HepG2 (cell line): Measurements from ENCODE around the gene NATD1. TPM values are rescaled to one million over a fixed set of nuclear protein-coding genes. Genes with fewer than 3 reads are reported as not detected.

Experiments used
- ATF7 ChIP-seq, 2 experiments: fragments of 450-650 bp in 1 of 2; sonication (generic) in 1 of 2; formaldehyde crosslinking in 1 of 2; IDR thresholded peaks; 2 replicates each; pipeline versions ENCODE4 v1.4.0 to v1.6.1; 2016 to 2020; ENCODE audit warnings: antibody characterized with exemption in 1 of 2, mild to moderate bottlenecking in 1 of 2, missing genetic modification reagents in 1 of 2
- ATF7-NPFF ChIP-seq: sonication (generic); formaldehyde crosslinking; IDR thresholded peaks from 2 replicates; pipeline ENCODE4 v1.8.1; 2023; ENCODE audit warnings: mild to moderate bottlenecking, low read depth, missing genetic modification reagents, moderate library complexity
- BRCA1 ChIP-seq: sonication (generic); formaldehyde crosslinking; IDR thresholded peaks from 2 replicates; pipeline ENCODE4 v1.4.0; 2020; ENCODE audit warnings: missing genetic modification reagents
- ETV5 ChIP-seq: IDR thresholded peaks from 2 replicates; pipeline ENCODE4 v1.6.1; 2018; ENCODE audit warnings: missing biosample characterization, missing genetic modification reagents, inconsistent platforms, borderline replicate concordance
- MEF2D ChIP-seq: sonication (generic); formaldehyde crosslinking; IDR thresholded peaks from 2 replicates; pipeline ENCODE4 v1.5.1; 2020; ENCODE audit warnings: mild to moderate bottlenecking, missing genetic modification reagents
- MEIS1 ChIP-seq: sonication (generic); formaldehyde crosslinking; IDR thresholded peaks from 2 replicates; pipeline ENCODE4 v1.9.0; 2021; ENCODE audit warnings: mild to moderate bottlenecking, missing genetic modification reagents, moderate library complexity, borderline replicate concordance
- NRL ChIP-seq: sonication (generic); formaldehyde crosslinking; IDR thresholded peaks from 2 replicates; pipeline ENCODE4 v1.5.0; 2020; ENCODE audit warnings: missing genetic modification reagents, mild to moderate bottlenecking, moderate library complexity, borderline replicate concordance
- RARA ChIP-seq: IDR thresholded peaks from 2 replicates; pipeline ENCODE4 v1.6.1; 2016; ENCODE audit warnings: missing genetic modification reagents, missing compliant biosample characterization
- SRSF9 ChIP-seq: fragments of 200-400 bp; formaldehyde crosslinking; IDR thresholded peaks from 2 replicates; pipeline ENCODE4 v1.6.1; 2018; ENCODE audit warnings: borderline replicate concordance, mild to moderate bottlenecking, low read depth, low read length; ENCODE audit not compliant: insufficient read depth, poor library complexity, severe bottlenecking
- SUZ12 ChIP-seq: fragments of 150-350 bp; IDR thresholded peaks from 2 replicates; pipeline ENCODE4 v1.6.1; 2014; ENCODE audit warnings: low read depth, low read length
- TBX3 ChIP-seq: fragments of 450-650 bp; IDR thresholded peaks from 2 replicates; pipeline ENCODE4 v1.6.1; 2017; ENCODE audit warnings: antibody characterized with exemption, mild to moderate bottlenecking, inconsistent platforms, borderline replicate concordance
- XRCC5 ChIP-seq: fragments of 200-400 bp; formaldehyde crosslinking; optimal IDR thresholded peaks from 2 replicates; pipeline ENCODE3; 2017; ENCODE audit warnings: mild to moderate bottlenecking, low read length
- ZFP90 ChIP-seq: sonication (generic); formaldehyde crosslinking; IDR thresholded peaks from 2 replicates; pipeline ENCODE4 v1.8.0; 2022; ENCODE audit warnings: missing genetic modification reagents, mild to moderate bottlenecking, inconsistent platforms, borderline replicate concordance
- ZNF256 ChIP-seq: sonication (generic); formaldehyde crosslinking; conservative IDR thresholded peaks from 2 replicates; pipeline ENCODE4 v1.4.0; 2020; ENCODE audit warnings: missing genetic modification reagents
- polyA plus RNA-seq, 8 experiments: library from polyadenylated mRNA; depleted of rRNA in 3 of 8; stranded (reverse) in 7 of 8; unstranded in 1 of 8; fragments of >200 nt; fragmentation: Illumina TruSeq in 4 of 8; extraction: Trizol in 4 of 8; gene quantifications; 2 replicates each; pipeline versions ENCODE4 v1.2.1 to v1.2.3, GENCODE V29; 2011 to 2016; ENCODE audit warnings: low read depth in 4 of 8, missing spikeins in 1 of 8, mixed read lengths in 1 of 8; ENCODE audit not compliant: insufficient read depth in 1 of 8
- total RNA-seq, 5 experiments: library from RNA; depleted of rRNA; stranded (reverse); fragments of >200 nt; fragmentation: Illumina TruSeq; extraction: Trizol; gene quantifications; 2 replicates each; pipeline ENCODE4 v1.2.3, GENCODE V29; 2016; ENCODE audit warnings: low read depth in 1 of 5
- TF ChIP-seq, protein P1 (sequence below): sonication (generic); formaldehyde crosslinking; IDR thresholded peaks from 2 replicates; pipeline ENCODE4 v1.5.1; 2020; ENCODE audit warnings: missing genetic modification reagents, mild to moderate bottlenecking, borderline replicate concordance
- TF ChIP-seq, protein P2 (sequence below): sonication (generic); formaldehyde crosslinking; IDR thresholded peaks from 2 replicates; pipeline ENCODE4 v1.8.0; 2022; ENCODE audit warnings: missing genetic modification reagents, mild to moderate bottlenecking, moderate library complexity, borderline replicate concordance
- TF ChIP-seq, protein P3 (sequence below): sonication (generic); formaldehyde crosslinking; IDR thresholded peaks from 2 replicates; pipeline ENCODE4 v1.8.0; 2022; ENCODE audit warnings: missing genetic modification reagents, low read depth, mild to moderate bottlenecking, borderline replicate concordance
- TF ChIP-seq, protein P4 (sequence below): sonication (generic); formaldehyde crosslinking; IDR thresholded peaks from 2 replicates; pipeline ENCODE4 v1.4.0; 2020; ENCODE audit warnings: low read depth, missing genetic modification reagents
- TF ChIP-seq, protein P5 (sequence below): sonication (generic); formaldehyde crosslinking; IDR thresholded peaks from 2 replicates; pipeline ENCODE4 v1.8.1; 2023; ENCODE audit warnings: mild to moderate bottlenecking, missing genetic modification reagents

The NATD1 gene
- total and polyA plus RNA-seq, 2 of the 13 experiments (the other 11 are each of a cell fraction or from before 2014, with no cell fraction given), result 0.31 to 2.3 TPM

DNA sequence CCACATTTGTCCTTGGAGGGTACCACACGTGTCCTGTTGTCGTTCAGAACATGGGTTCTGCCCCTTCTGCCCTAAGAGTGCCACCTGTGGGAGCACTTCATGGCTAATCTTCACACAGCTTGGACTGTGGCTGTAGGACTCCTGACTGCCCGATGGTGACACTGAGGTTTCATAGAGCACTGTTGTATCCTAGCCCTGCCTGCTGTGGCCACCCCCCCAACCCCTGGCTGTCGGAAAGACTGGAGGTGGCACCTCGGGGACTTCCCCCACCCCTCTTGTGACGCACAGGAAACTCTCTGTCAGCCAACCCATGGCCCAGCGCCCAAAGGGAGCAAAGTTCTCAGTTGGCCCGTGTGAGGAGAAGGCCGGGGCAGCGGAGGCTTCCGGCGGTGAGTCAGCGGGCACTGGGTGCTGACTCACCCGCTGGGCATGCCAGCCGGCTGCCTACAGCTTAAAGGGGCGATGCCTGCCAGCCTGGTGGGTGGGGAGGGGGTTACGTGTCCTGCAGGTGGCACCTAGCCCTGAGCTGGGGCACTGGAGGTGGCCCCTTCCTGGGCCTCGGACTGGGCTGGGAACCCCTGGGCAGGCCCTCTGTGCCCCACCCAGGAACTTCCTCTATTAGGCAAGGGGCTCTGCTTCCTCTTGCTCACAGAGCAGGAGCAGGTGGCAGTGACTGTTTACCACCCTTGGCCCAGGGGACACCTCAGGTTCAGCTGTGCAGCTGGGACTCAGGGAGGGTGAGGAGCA, 34.7 kb upstream of the NATD1 start (continued):
- TF ChIP-seq, protein P1, sequence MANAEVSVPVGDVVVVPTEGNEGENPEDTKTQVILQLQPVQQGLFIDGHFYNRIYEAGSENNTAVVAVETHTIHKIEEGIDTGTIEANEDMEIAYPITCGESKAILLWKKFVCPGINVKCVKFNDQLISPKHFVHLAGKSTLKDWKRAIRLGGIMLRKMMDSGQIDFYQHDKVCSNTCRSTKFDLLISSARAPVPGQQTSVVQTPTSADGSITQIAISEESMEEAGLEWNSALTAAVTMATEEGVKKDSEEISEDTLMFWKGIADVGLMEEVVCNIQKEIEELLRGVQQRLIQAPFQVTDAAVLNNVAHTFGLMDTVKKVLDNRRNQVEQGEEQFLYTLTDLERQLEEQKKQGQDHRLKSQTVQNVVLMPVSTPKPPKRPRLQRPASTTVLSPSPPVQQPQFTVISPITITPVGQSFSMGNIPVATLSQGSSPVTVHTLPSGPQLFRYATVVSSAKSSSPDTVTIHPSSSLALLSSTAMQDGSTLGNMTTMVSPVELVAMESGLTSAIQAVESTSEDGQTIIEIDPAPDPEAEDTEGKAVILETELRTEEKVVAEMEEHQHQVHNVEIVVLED, result no peak; the same call in 1 of the 2 replicates
- TF ChIP-seq ZFP90 (CRISPR knock-in tag), result peak; percentile 67
- TF ChIP-seq, protein P2, sequence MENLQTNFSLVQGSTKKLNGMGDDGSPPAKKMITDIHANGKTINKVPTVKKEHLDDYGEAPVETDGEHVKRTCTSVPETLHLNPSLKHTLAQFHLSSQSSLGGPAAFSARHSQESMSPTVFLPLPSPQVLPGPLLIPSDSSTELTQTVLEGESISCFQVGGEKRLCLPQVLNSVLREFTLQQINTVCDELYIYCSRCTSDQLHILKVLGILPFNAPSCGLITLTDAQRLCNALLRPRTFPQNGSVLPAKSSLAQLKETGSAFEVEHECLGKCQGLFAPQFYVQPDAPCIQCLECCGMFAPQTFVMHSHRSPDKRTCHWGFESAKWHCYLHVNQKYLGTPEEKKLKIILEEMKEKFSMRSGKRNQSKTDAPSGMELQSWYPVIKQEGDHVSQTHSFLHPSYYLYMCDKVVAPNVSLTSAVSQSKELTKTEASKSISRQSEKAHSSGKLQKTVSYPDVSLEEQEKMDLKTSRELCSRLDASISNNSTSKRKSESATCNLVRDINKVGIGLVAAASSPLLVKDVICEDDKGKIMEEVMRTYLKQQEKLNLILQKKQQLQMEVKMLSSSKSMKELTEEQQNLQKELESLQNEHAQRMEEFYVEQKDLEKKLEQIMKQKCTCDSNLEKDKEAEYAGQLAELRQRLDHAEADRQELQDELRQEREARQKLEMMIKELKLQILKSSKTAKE (CRISPR knock-in tag), result 0 out of 2 replicates have a peak, but pooled peaks have one; percentile 34
- peak; percentile 98 for TF ChIP-seq ETV5
- no peak for TF ChIP-seq ZNF256 (CRISPR knock-in tag)
- TF ChIP-seq NRL, result no peak; the same call in 1 of the 2 replicates
- no peak for TF ChIP-seq BRCA1 (CRISPR knock-in tag)
- TF ChIP-seq ATF7 (IDR thresholded peaks at IDR 0.05), result no peak
- TF ChIP-seq ATF7 (CRISPR knock-in tag; IDR thresholded peaks at IDR 0.05), result no peak; the same call in 1 of the 2 replicates
- TF ChIP-seq, protein P3, sequence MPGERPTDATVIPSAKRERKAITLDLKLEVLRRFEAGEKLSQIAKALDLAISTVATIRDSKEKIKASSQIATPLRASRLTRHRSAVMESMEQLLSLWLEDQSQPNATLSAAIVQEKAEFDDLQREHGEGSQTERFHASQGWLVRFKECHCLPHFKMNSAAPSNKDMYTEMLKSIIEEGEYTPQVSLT (CRISPR knock-in tag), result no peak
- TF ChIP-seq SUZ12, result no peak
- TF ChIP-seq MEIS1, result 0 out of 2 replicates have a peak, but pooled peaks have one; percentile 34
- no peak for TF ChIP-seq SRSF9
- TF ChIP-seq MEF2D (CRISPR knock-in tag), result peak; percentile 89
- TF ChIP-seq, protein P4, sequence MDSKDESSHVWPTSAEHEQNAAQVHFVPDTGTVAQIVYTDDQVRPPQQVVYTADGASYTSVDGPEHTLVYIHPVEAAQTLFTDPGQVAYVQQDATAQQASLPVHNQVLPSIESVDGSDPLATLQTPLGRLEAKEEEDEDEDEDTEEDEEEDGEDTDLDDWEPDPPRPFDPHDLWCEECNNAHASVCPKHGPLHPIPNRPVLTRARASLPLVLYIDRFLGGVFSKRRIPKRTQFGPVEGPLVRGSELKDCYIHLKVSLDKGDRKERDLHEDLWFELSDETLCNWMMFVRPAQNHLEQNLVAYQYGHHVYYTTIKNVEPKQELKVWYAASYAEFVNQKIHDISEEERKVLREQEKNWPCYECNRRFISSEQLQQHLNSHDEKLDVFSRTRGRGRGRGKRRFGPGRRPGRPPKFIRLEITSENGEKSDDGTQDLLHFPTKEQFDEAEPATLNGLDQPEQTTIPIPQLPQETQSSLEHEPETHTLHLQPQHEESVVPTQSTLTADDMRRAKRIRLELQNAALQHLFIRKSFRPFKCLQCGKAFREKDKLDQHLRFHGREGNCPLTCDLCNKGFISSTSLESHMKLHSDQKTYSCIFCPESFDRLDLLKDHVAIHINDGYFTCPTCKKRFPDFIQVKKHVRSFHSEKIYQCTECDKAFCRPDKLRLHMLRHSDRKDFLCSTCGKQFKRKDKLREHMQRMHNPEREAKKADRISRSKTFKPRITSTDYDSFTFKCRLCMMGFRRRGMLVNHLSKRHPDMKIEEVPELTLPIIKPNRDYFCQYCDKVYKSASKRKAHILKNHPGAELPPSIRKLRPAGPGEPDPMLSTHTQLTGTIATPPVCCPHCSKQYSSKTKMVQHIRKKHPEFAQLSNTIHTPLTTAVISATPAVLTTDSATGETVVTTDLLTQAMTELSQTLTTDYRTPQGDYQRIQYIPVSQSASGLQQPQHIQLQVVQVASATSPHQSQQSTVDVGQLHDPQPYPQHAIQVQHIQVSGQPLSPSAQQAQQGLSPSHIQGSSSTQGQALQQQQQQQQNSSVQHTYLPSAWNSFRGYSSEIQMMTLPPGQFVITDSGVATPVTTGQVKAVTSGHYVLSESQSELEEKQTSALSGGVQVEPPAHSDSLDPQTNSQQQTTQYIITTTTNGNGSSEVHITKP, result no peak
- peak; percentile 43; the same call in 1 of the 2 replicates for TF ChIP-seq TBX3
- TF ChIP-seq, protein P5, sequence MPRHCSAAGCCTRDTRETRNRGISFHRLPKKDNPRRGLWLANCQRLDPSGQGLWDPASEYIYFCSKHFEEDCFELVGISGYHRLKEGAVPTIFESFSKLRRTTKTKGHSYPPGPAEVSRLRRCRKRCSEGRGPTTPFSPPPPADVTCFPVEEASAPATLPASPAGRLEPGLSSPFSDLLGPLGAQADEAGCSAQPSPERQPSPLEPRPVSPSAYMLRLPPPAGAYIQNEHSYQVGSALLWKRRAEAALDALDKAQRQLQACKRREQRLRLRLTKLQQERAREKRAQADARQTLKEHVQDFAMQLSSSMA (CRISPR knock-in tag), result peak; percentile 39; the same call in 1 of the 2 replicates
- peak; percentile 25 for TF ChIP-seq XRCC5
- TF ChIP-seq ATF7-NPFF (CRISPR knock-in tag), result no peak
- TF ChIP-seq RARA (CRISPR knock-in tag), result peak; percentile 78
